Prostate gland (tissue), 2 donors: ENCODE data around the gene MTX3. TPM values are rescaled to one million over a fixed set of nuclear protein-coding genes. Genes with fewer than 3 reads are reported as not detected.

ENCODE experiments used
- DNase-seq: peaks from one replicate; pipeline ENCODE4 v3.0.0-alpha.2; 2019; ENCODE audit warnings: low spot score
- H3K27ac ChIP-seq, 2 donors: fragments of 200-600 bp; sonication (generic); 2 replicates each; pipeline ENCODE4 v1.5.1; 2017 to 2019
- H3K27me3 ChIP-seq: fragments of 200-600 bp; sonication (generic); replicated peaks from 2 replicates; pipeline ENCODE4 v1.5.1; 2019; ENCODE audit not compliant: insufficient read depth
- H3K36me3 ChIP-seq, 2 donors: fragments of 200-600 bp; sonication (generic); 1 replicate in 1 of 2; 2 replicates in 1 of 2; pipeline versions ENCODE4 v1.5.1 to v1.8.1; 2017 to 2019
- H3K4me1 ChIP-seq: fragments of 200-600 bp; sonication (generic); replicated peaks from 2 replicates; pipeline ENCODE4 v1.5.1; 2019
- H3K4me3 ChIP-seq, 2 donors: fragments of 200-600 bp; sonication (generic); 2 replicates each; pipeline ENCODE4 v1.5.1; 2017 to 2019
- H3K9me3 ChIP-seq: fragments of 200-600 bp; sonication (generic); 2 replicates; pipeline ENCODE4 v1.5.1; 2017
- POLR2A ChIP-seq: fragments of 450-650 bp; IDR thresholded peaks from one replicate; pipeline ENCODE4 v1.6.1; 2016; ENCODE audit warnings: antibody characterized with exemption, mild to moderate bottlenecking
- POLR2AphosphoS5 ChIP-seq: sonication (generic); formaldehyde crosslinking; IDR thresholded peaks from one replicate; pipeline ENCODE4 v1.6.1; 2017; ENCODE audit warnings: antibody characterized with exemption
- WGBS: methylation state at CpG from one replicate; pipeline ENCODE4 v1.1.5; 2018; 5-methylcytosine and 5-hydroxymethylcytosine counted together
- intact Hi-C: fragments of 100-400 bp; cut with DNase I; formaldehyde crosslinking; loops from one replicate; pipeline ENCODE4 v1.14.2; 2022
- total RNA-seq, 2 donors: library from RNA; depleted of rRNA; stranded (reverse); fragments of >200 nt; gene quantifications; one replicate each; pipeline ENCODE4 v1.1.0, GENCODE V29; 2016
- TF ChIP-seq, protein P1 (sequence below), 4 experiments: fragments of 200-600 bp in 2 of 4; fragments of 450-650 bp in 2 of 4; sonication (generic) in 2 of 4; IDR thresholded peaks; 1 replicate in 3 of 4; 2 replicates in 1 of 4; pipeline ENCODE4 v1.5.1; 2016 to 2019; ENCODE audit warnings: antibody characterized with exemption in 4 of 4, mild to moderate bottlenecking in 2 of 4, moderate library complexity in 2 of 4

The MTX3 gene
- total RNA-seq, 2 donors from 2014 or later = 16.0 to 16.5 TPM

DNA sequence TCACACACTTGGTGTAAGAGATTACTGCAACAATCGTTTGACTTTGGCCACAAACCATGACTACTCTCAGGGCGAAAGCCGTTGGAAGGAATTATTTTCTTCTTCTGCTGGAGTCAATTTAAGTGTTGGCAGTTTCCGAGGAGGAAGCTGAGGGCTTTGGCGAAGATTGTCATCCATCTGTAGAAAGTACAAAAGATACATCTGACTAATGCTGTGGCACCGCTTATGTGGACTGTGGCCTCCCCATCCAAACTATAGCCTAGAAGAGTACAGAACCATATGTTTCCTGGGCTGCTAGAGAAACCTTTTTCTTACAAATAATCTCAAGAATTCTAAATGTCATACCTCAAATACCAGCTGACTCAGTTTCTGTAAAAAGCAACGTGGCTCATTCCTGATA lies 7.4 kb downstream of the MTX3 start:
- Histone ChIP-seq H3K27me3 (no peaks in the 10 kb centered on the region), H3K36me3 (peaks cover 0 to 2% of the 10 kb centered on the region in 2 donors), H3K4me3 (no peak overlapping the region), H3K27ac (no peak overlapping the region), H3K4me1 (no peaks in the 10 kb centered on the region), H3K9me3 (no peaks in the 10 kb centered on the region)
- no peak for DNase-seq
- TF ChIP-seq, protein P1, sequence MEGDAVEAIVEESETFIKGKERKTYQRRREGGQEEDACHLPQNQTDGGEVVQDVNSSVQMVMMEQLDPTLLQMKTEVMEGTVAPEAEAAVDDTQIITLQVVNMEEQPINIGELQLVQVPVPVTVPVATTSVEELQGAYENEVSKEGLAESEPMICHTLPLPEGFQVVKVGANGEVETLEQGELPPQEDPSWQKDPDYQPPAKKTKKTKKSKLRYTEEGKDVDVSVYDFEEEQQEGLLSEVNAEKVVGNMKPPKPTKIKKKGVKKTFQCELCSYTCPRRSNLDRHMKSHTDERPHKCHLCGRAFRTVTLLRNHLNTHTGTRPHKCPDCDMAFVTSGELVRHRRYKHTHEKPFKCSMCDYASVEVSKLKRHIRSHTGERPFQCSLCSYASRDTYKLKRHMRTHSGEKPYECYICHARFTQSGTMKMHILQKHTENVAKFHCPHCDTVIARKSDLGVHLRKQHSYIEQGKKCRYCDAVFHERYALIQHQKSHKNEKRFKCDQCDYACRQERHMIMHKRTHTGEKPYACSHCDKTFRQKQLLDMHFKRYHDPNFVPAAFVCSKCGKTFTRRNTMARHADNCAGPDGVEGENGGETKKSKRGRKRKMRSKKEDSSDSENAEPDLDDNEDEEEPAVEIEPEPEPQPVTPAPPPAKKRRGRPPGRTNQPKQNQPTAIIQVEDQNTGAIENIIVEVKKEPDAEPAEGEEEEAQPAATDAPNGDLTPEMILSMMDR (IDR thresholded peaks at IDR 0.05) = no peak
- TF ChIP-seq POLR2A = no peak
- TF ChIP-seq POLR2AphosphoS5 = no peak
- 93% methylated on average over 7 of the region's 7 CpGs for WGBS
- intact Hi-C loops = no loop called here

DNA sequence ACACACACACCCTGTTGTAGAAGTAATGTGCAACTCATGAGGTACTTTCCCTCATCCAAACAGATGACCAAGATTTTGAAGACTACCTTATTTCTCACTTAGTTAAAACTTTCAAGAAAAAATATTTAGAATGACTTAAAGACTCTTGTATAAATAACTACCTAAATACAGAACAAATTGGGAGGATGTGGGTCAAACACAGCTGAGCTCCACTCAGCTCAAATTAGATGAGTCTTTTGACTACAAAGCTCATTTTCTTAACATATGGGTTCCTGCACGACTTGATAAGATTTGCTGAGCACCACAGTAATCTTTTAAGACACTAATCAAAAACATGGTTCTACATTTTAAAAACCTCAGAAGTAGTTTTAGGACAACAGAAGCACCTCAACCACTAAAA lies 8.9 kb downstream of the MTX3 start:
- Histone ChIP-seq H3K4me1 (no peaks in the 10 kb centered on the region), H3K4me3 (no peak overlapping the region), H3K36me3 (peaks cover 0 to 2% of the 10 kb centered on the region in 2 donors), H3K9me3 (no peaks in the 10 kb centered on the region), H3K27ac (no peak overlapping the region), H3K27me3 (no peaks in the 10 kb centered on the region)
- DNase-seq = no peak
- intact Hi-C loops = no loop called here
- 81% methylated on average over 1 of the region's 1 CpG for WGBS
- TF ChIP-seq POLR2AphosphoS5 = no peak

DNA sequence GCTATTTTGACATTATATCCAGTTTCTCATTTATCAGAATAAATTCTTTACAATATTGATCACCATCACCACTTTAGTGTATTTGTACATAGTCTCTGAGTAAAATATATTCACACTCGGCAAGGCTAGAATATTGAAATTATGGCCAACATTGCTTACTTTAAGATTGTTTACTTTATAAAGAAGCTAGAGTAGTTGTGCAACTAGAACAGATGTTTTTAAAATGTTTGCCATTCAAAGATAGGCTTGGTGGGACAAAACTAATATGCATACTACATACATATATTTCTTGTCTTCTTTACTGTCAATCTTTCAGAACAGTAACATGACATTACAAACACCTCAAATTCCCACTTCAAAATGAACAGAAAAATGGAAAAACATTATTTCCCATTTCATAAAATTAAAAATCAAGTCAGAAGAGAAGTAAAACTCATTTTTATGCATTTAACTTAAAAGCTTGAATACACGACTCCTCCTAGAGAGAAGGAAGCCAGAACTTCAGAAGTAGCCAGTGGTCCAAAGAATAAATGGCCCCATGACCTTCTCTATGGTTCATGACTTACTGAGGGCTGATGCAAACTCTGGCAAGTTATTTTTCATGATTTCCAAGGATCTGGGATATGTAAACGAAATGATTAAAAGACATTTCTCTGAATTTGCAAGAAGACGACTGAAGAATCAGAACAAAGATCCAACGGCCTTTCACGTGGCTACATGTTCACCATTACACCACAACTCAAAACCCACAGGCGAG lies 14.1 kb downstream of the MTX3 start:
- intact Hi-C loops = no loop called here
- DNase-seq = no peak
- no peak overlapping the region for H3K4me3 ChIP-seq
- H3K4me1 ChIP-seq = no peaks in the 10 kb centered on the region
- no peaks in the 10 kb centered on the region for H3K9me3 ChIP-seq
- no peaks in the 10 kb centered on the region for H3K36me3 ChIP-seq
- H3K27ac ChIP-seq = no peak overlapping the region
- no peaks in the 10 kb centered on the region for H3K27me3 ChIP-seq
- WGBS = 93% methylated on average over 7 of the region's 7 CpGs
- TF ChIP-seq, protein P1 (IDR thresholded peaks at IDR 0.05) = no peak
- TF ChIP-seq POLR2A (no peak), POLR2AphosphoS5 (no peak)

DNA sequence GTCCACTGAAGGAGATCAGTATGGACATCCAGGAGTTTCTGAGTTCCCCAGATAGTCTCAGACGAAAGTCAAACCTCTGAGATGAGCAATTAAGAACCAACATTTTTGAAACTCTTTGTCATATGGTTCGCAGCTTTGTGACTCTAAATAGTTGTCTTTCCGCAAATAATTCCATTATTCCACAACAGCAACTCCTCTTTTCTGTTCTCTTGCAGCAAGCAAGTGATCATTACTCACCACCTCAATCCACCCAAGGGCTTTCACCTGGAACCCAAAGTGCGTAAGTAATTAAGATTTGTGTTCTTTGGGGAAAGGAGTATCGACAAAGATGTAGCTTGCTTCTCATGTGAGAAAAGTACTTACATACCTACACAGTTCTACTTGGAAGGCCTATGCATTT lies 15.6 kb downstream of the MTX3 start:
- H3K9me3 ChIP-seq = no peaks in the 10 kb centered on the region
- intact Hi-C loops = no loop called here
- TF ChIP-seq, protein P1 (IDR thresholded peaks at IDR 0.05) = no peak
- TF ChIP-seq POLR2AphosphoS5 (no peak), POLR2A (no peak)
- 97% methylated on average over 5 of the region's 5 CpGs for WGBS
- no peaks in the 10 kb centered on the region for H3K4me1 ChIP-seq
- H3K27me3 ChIP-seq = no peaks in the 10 kb centered on the region
- no peak overlapping the region for H3K4me3 ChIP-seq
- no peak for DNase-seq
- H3K27ac ChIP-seq = no peak overlapping the region
- H3K36me3 ChIP-seq = no peaks in the 10 kb centered on the region

DNA sequence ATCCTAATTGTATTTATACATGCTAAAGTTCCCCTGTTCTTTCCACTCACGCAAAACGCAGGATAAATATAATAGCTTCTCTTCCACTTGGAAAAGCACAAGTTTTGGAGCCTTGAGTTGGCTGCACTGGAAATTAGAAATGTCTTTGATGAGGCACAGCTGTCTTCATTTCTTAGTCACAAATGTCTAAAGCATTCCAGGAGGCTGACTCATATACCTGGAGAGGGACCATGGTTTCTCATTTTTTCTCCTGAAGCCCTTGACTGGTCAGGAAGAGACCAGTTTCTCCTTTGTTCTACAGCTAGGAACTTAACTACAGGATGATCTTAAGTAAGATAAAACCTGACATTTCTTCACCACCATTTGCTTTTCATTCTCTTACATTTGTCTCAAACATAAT lies 16.2 kb downstream of the MTX3 start:
- TF ChIP-seq, protein P1 (IDR thresholded peaks at IDR 0.05) = no peak
- TF ChIP-seq POLR2AphosphoS5 (no peak), POLR2A (no peak)

More for the DNA sequence above, 16.2 kb downstream of the MTX3 start:
- intact Hi-C loops = no loop called here
- Histone ChIP-seq H3K27me3 (no peaks in the 10 kb centered on the region), H3K9me3 (no peaks in the 10 kb centered on the region), H3K36me3 (no peaks in the 10 kb centered on the region), H3K4me3 (no peak overlapping the region), H3K27ac (no peak overlapping the region), H3K4me1 (no peaks in the 10 kb centered on the region)
- no peak for DNase-seq
- 76% methylated on average over 2 of the region's 2 CpGs for WGBS
